ENCODE results near the gene C17orf100.
"Not testable (repeated sequence)": the region's sequence is repeated elsewhere in the genome, so short reads cannot be mapped to it uniquely, and the experiment has no call there.

C17orf100 gene

DNA sequence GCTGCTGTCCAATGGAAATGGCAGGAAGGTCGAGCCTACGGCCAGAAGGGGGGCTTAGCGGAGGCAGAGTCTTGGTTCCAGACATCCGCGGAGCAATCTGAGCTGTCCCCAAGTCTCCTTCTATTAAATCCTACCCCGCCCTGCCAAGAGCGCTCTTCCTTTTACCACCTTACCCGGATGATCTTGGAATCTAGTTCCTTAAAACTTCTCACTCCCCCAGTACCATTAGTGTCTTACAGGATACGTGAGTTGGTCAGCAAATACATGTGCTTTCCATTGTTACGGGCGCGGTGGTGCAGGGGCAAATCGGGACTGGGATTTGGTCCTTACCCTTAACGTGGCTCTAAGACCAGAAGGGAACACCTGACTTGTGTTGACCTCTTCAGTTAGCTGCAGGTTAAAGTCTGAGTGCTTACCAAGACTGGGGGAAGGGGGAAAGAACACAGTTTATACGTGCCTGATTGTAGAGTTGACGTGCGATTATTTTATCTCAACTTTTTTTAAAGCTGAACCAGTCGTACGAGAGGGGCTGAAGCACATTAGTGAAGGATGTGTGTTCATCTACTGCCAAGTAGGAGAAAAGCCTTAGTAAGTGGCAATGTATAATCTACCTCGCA lies 10.2 kb upstream of the C17orf100 start:
- DNase-seq (ENCODE audit: low spot score) = no peak

DNA sequence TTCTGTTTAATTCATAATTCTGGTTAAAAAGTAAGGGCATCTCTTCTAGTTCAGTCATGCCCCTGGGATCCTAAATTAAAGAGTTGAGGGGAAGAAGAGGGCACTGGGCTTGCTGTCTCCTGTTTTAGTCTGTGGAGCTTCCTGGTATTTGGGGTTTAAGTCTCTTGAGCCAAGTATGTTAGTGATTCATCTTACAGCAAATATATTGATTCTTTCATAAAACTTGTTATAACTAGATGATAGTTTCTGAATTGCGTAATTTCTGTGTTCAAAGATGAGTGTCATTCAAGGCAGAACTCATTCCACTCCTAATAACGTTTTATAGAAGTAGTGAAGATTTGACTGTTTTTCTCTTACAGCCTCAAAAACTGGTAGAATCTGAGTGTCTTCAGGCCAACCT lies 9.0 kb upstream of the C17orf100 start:
- no peak for DNase-seq (ENCODE audit: low spot score)

GRCh38 chr17:6643451-6644125 lies 8.0 kb upstream of the C17orf100 start:
- no peak for DNase-seq (ENCODE audit: low spot score)

- no peak for DNase-seq (ENCODE audit: low spot score)
Observed at GRCh38 chr17:6648181-6648580, 3.4 kb upstream of the C17orf100 start.

- no peak for DNase-seq (ENCODE audit: low spot score)
Observed at GRCh38 chr17:6651919-6652452, 424 bp downstream of the C17orf100 start.

- DNase-seq (ENCODE audit: low spot score) = no peak
Observed at GRCh38 chr17:6654841-6655731, 3.5 kb downstream of the C17orf100 start.

GRCh38 chr17:6655732-6656361 lies 4.3 kb downstream of the C17orf100 start:
- not testable (repeated sequence) for DNase-seq (ENCODE audit: low spot score)

- DNase-seq (ENCODE audit: low spot score) = not testable (repeated sequence)
Observed at GRCh38 chr17:6656797-6657632, 5.5 kb downstream of the C17orf100 start.

GRCh38 chr17:6657633-6658287 lies 6.2 kb downstream of the C17orf100 start:
- no peak for DNase-seq (ENCODE audit: low spot score)

DNA sequence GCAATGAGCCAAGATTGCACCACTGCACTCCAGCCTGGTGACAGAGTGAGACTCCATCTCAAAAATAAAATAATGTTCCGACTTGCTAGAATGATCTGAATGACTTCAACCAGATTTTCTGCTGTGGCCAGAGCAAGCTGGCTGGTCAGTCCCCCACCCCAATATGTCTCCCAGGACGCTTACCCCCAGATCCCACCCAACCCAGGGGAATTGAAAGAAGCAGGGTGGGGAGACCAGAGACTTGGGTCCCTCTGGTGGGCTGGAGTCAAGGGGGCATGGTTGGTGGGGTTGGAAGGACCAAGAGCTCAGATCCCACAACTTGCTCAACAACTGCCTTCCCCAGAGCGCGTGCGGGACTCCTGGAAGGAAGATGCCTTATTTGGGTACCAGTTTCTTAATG lies 6.8 kb downstream of the C17orf100 start:
- not testable (repeated sequence) for DNase-seq (ENCODE audit: low spot score)

DNA sequence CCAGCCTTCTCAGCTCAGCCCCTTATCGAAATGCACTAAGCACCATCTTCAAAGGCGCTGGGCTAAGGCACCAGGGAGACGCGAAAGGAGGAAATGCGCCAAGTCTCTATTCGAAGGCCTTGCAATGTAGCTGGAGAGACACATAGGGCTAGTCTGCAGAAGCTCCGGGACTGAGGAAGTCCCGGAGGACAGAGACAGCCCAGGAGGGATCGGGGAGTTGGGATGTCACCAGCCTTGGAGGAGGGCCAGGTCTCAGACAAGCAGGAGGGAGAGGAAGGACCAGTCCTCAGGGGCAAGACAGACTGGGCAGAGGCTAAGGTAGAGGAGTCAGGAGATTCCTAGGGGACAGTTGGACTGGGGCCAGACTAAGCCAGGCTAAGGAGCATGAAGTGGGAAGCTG lies 8.5 kb downstream of the C17orf100 start:
- no peak for DNase-seq (ENCODE audit: low spot score)

- no peak for DNase-seq (ENCODE audit: low spot score)
Observed at GRCh38 chr17:6660805-6661463, 9.4 kb downstream of the C17orf100 start.

- DNase-seq (ENCODE audit: low spot score) = no peak
Observed at GRCh38 chr17:6661464-6661848, 9.9 kb downstream of the C17orf100 start.

GRCh38 chr17:6663200-6663599 lies 11.6 kb downstream of the C17orf100 start:
- DNase-seq (ENCODE audit: low spot score) = not testable (repeated sequence)

GRCh38 chr17:6666077-6666521 lies 14.5 kb downstream of the C17orf100 start:
- DNase-seq (ENCODE audit: low spot score) = no peak

DNA sequence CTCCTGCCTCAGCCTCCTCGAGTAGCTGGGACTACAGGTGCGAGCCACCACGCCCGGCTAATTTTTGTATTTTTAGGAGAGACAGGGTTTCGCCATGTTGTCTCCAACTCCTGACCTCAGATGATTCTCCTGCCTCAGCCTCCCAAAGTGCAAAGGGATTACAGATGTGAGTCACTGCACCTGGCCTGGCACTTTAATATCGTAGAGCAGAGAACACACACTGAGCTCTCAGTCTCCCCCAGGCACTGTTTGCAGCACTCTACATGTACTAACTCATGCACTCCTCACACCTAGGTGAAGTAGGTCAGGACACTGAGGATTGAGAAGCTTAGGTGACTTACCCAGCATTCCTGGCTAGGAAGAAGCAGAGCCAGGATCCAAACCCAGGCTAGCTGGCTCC lies 15.0 kb downstream of the C17orf100 start:
- no peak for DNase-seq (ENCODE audit: low spot score)

DNA sequence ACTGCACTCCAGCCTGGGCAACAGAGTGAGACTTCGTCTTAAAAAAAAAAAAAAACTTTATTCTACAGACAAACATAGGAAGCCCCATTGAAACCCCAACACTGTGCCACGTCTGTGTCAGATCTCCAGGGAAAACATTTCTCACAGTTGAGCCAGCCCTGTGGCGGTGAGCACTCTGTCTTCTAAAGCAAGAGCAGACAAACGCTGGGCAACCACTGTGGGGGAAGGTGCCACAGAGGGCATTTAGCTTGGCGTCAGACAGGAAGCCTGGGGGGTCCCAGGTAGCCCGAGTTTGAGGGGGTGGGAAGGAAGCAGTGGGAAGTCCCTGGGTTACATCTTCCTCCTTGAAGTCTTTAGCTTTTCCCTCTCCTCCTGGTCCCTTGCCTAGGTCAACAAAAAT lies 16.0 kb downstream of the C17orf100 start:
- no peak for DNase-seq (ENCODE audit: low spot score)

DNA sequence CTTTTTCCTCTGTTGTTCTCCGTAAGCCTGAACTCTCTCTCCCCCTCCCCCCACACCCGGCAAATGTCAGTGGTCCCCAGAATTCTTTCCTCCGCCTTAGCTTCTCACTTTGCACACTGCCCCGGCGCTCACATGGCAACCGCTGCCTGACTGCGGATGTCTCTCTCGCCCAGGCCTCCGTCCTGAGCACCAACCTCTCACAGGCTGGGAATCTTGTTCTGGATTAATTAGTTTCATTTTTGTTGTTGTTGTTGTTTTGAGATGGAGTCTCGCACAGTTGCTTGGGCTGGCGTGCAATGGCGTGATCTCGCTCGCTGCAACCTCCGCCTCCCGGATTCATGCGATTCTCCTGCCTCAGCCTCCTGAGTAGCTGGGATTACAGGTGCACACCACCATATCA lies 16.7 kb downstream of the C17orf100 start:
- no peak for DNase-seq (ENCODE audit: low spot score)

GRCh38 chr17:6668727-6669425 lies 17.3 kb downstream of the C17orf100 start:
- no peak for DNase-seq (ENCODE audit: low spot score)
